Measurements from ENCODE around the gene DDTL.
"Not testable (repeated sequence)": the region's sequence is repeated elsewhere in the genome, so short reads cannot be mapped to it uniquely, and the experiment has no call there.

DNA sequence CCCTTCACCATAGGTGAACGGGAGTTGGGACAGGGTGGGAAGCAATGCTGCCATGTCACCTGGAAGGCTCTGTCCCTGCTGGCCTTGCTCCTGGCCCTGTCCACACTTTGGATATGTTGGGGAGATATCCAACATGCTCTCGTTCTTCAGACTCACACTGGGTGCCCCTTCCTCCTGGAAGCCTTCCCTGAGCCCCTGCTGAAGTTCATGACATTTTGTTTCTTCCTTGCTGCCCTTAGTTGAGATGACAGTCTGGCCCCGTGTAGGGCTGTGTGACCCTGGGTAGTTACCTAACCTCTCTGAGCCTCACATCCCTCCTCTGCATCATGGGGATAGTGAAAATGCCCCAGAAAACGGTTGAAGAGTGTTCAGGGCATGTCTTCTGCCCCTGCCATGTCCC lies 13.2 kb upstream of the DDTL start:
- TF ChIP-seq, protein P1, sequence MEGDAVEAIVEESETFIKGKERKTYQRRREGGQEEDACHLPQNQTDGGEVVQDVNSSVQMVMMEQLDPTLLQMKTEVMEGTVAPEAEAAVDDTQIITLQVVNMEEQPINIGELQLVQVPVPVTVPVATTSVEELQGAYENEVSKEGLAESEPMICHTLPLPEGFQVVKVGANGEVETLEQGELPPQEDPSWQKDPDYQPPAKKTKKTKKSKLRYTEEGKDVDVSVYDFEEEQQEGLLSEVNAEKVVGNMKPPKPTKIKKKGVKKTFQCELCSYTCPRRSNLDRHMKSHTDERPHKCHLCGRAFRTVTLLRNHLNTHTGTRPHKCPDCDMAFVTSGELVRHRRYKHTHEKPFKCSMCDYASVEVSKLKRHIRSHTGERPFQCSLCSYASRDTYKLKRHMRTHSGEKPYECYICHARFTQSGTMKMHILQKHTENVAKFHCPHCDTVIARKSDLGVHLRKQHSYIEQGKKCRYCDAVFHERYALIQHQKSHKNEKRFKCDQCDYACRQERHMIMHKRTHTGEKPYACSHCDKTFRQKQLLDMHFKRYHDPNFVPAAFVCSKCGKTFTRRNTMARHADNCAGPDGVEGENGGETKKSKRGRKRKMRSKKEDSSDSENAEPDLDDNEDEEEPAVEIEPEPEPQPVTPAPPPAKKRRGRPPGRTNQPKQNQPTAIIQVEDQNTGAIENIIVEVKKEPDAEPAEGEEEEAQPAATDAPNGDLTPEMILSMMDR (IDR thresholded peaks at IDR 0.05) = not testable (repeated sequence)
- not testable (repeated sequence) for TF ChIP-seq POLR2A (IDR thresholded peaks at IDR 0.05)

All from vagina (tissue), 2 donors.